Karpas-422 (cell line): ENCODE results near the gene TCP11L1. TPM values are rescaled to one million over a fixed set of nuclear protein-coding genes. Genes with fewer than 3 reads are reported as not detected.
"Not testable (repeated sequence)": the region's sequence is repeated elsewhere in the genome, so short reads cannot be mapped to it uniquely, and the experiment has no call there.

Source experiments
- DNase-seq: peaks from one replicate; pipeline ENCODE4 v3.0.0-alpha.2; 2015
- H2AFZ ChIP-seq: fragments of 200-600 bp; sonication (generic); 2 replicates; pipeline ENCODE4 v1.6.1; 2014; ENCODE audit warnings: antibody characterized with exemption, low read length, mixed read lengths
- H3K27ac ChIP-seq: fragments of 200-600 bp; sonication (generic); 2 replicates; pipeline ENCODE4 v1.5.1; 2014; ENCODE audit warnings: mild to moderate bottlenecking, low read length, moderate library complexity
- H3K27me3 ChIP-seq: fragments of 200-600 bp; sonication (generic); 2 replicates; pipeline ENCODE4 v1.6.1; 2014; ENCODE audit warnings: low read length, mixed read lengths
- H3K36me3 ChIP-seq: fragments of 200-600 bp; sonication (generic); 2 replicates; pipeline ENCODE4 v1.6.1; 2014; ENCODE audit warnings: low read length, mixed read lengths; ENCODE audit not compliant: insufficient read depth
- H3K4me1 ChIP-seq: fragments of 200-600 bp; sonication (generic); 2 replicates; pipeline ENCODE4 v1.6.1; 2014; ENCODE audit warnings: mild to moderate bottlenecking, low read length, mixed read lengths
- H3K4me2 ChIP-seq: fragments of 200-600 bp; sonication (generic); 2 replicates; pipeline ENCODE4 v1.6.1; 2014; ENCODE audit warnings: low read length, low read depth, mild to moderate bottlenecking; ENCODE audit not compliant: poor library complexity, severe bottlenecking
- H3K4me3 ChIP-seq: fragments of 200-600 bp; sonication (generic); 2 replicates; pipeline ENCODE4 v1.5.1; 2014; ENCODE audit warnings: mild to moderate bottlenecking, antibody characterized with exemption, low read length, mixed read lengths
- H3K79me2 ChIP-seq: fragments of 200-600 bp; sonication (generic); 2 replicates; pipeline ENCODE4 v1.6.1; 2014; ENCODE audit warnings: mild to moderate bottlenecking, low read length, mixed read lengths
- H3K9ac ChIP-seq: fragments of 200-600 bp; sonication (generic); 2 replicates; pipeline ENCODE4 v1.6.0; 2014; ENCODE audit warnings: low read length
- H3K9me2 ChIP-seq: fragments of 200-600 bp; sonication (generic), shearing (Covaris generic); replicated peaks from 2 replicates; pipeline ENCODE4 v1.6.0; 2014; ENCODE audit warnings: mild to moderate bottlenecking, low read length, moderate library complexity; ENCODE audit not compliant: insufficient read depth
- H3K9me3 ChIP-seq: fragments of 300-700, 200-600 bp; sonication (generic); 2 replicates; pipeline ENCODE4 v1.6.1; 2014; ENCODE audit warnings: low read length, mixed read lengths
- H4K20me1 ChIP-seq: fragments of 200-600 bp; sonication (generic); 2 replicates; pipeline ENCODE4 v1.6.1; 2014; ENCODE audit warnings: mild to moderate bottlenecking, antibody characterized with exemption, low read length, low read depth; ENCODE audit not compliant: insufficient read depth
- total RNA-seq: library from RNA; depleted of rRNA; stranded (reverse); fragments of >200 nt; shearing (Covaris generic); gene quantifications from 2 replicates; pipeline ENCODE4 v1.2.3, GENCODE V29; 2014; ENCODE audit warnings: low replicate concordance

The TCP11L1 gene
- total RNA-seq, 1 experiment from 2014 or later = 20.9 TPM

DNA sequence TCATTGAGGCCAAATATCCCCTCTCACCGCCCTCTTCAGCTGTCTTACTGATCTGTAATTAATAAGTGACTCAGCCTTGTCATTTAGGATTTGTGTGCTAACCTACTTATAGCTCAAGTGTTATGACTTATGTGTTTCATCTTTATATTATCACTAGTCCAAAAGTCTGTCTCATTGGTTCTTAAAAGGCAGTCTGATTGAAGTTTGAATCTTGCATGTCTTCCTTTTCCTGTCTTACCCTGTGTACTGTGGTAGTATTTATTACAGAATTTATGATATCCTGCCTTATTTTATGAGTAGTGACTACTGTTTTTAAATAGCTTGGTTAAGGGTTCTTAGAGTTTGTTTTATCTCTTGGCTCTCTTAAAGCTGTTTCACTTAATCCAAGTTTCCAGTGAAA lies 17.4 kb upstream of the TCP11L1 start:
- Histone ChIP-seq H3K36me3 (no peaks in the 10 kb centered on the region), H3K9me2 (no peaks in the 10 kb centered on the region), H3K4me2 (no peak overlapping the region), H3K79me2 (no peaks in the 10 kb centered on the region), H3K27ac (no peak overlapping the region), H2AFZ (no peak overlapping the region), H3K27me3 (no peaks in the 10 kb centered on the region), H3K9ac (no peak overlapping the region), H3K4me1 (peaks cover 10% of the 10 kb centered on the region), H3K4me3 (no peak overlapping the region), H3K9me3 (no peaks in the 10 kb centered on the region), H4K20me1 (no peaks in the 10 kb centered on the region)
- no peak for DNase-seq

DNA sequence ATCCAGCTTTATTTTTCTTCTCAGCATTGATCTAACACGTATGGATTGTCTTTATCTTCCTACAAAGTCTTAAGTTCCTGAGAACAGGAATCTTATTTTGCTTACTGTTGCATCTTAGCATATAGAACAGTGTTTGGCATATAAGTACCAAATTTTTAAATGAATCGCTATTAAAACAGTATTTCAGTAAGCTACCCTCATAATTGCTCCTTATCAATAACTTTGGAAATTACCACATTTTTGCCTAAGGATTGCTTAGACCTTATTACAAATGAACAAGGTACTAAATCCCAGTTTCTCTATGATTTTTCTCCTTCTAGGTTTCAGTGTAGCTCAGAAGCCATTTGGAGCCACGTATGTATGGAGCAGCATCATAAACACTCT lies 14.0 kb upstream of the TCP11L1 start:
- Histone ChIP-seq H4K20me1 (no peaks in the 10 kb centered on the region), H3K27me3 (no peaks in the 10 kb centered on the region), H3K4me2 (no peak overlapping the region), H3K4me3 (no peak overlapping the region), H3K79me2 (no peaks in the 10 kb centered on the region), H3K4me1 (peaks cover 5% of the 10 kb centered on the region), H3K9me3 (no peaks in the 10 kb centered on the region), H3K36me3 (no peaks in the 10 kb centered on the region), H3K9me2 (no peaks in the 10 kb centered on the region), H2AFZ (no peak overlapping the region), H3K27ac (no peak overlapping the region), H3K9ac (no peak overlapping the region)
- no peak for DNase-seq

DNA sequence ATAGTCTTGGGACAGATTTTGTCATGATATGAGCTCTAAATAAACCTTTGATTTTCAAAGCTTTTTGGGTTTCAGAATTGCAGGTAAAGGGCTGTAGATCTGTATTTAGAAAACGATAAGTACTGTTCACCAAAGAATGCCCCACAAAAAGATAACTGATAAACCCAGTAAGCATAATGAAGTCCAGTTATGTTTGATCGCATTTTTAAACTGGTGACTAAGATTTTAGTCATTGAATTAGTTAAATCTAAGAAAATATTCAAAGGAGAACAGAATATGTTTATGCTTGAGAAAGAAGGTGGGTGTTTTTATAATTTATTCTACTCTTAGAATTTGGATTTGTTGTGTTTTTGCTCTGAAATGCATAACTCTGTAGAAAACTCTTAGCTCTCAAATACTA lies 12.1 kb upstream of the TCP11L1 start:
- Histone ChIP-seq H3K4me3 (no peak overlapping the region), H3K4me2 (no peak overlapping the region), H3K79me2 (no peaks in the 10 kb centered on the region), H3K9me2 (no peaks in the 10 kb centered on the region), H3K27me3 (no peaks in the 10 kb centered on the region), H2AFZ (no peak overlapping the region), H3K4me1 (peaks cover 5% of the 10 kb centered on the region), H3K9ac (no peak overlapping the region), H3K9me3 (no peaks in the 10 kb centered on the region), H4K20me1 (no peaks in the 10 kb centered on the region), H3K27ac (no peak overlapping the region), H3K36me3 (no peaks in the 10 kb centered on the region)
- no peak for DNase-seq

- Histone ChIP-seq H3K4me3 (no peak overlapping the region), H3K36me3 (no peaks in the 10 kb centered on the region), H3K27ac (no peak overlapping the region), H2AFZ (no peak overlapping the region), H3K27me3 (no peaks in the 10 kb centered on the region), H3K4me1 (peaks cover 5% of the 10 kb centered on the region), H4K20me1 (no peaks in the 10 kb centered on the region), H3K9ac (no peak overlapping the region), H3K4me2 (no peak overlapping the region), H3K9me2 (no peaks in the 10 kb centered on the region), H3K9me3 (no peaks in the 10 kb centered on the region), H3K79me2 (no peaks in the 10 kb centered on the region)
- no peak for DNase-seq
These were observed 11.4 kb upstream of the TCP11L1 start for GRCh38 chr11:33027846-33028536.

DNA sequence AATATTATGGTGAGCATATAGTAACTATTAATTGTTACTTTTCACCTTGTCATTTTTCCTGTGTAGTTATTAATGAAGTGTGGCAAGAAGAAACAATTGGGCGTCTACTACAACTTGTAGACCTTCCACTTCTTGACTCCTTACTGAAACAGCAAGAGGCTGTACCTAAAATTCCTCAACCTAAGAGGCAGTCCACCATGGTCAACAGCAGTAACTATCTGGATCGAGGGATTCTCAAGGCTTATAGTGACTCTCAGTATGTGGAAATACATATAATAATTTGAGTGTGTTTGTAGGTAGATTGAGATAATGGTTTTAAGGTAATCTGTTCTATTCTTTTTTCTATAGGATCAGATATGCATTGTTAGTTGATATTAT lies 10.8 kb upstream of the TCP11L1 start:
- no peak overlapping the region for H3K4me2 ChIP-seq
- no peaks in the 10 kb centered on the region for H3K79me2 ChIP-seq
- H3K9me3 ChIP-seq = no peaks in the 10 kb centered on the region
- no peaks in the 10 kb centered on the region for H3K36me3 ChIP-seq
- H4K20me1 ChIP-seq = no peaks in the 10 kb centered on the region
- no peak overlapping the region for H3K27ac ChIP-seq
- DNase-seq = no peak
- no peaks in the 10 kb centered on the region for H3K27me3 ChIP-seq
- no peak overlapping the region for H3K4me3 ChIP-seq
- H3K4me1 ChIP-seq = peaks cover 5% of the 10 kb centered on the region
- H3K9ac ChIP-seq = no peak overlapping the region
- no peaks in the 10 kb centered on the region for H3K9me2 ChIP-seq
- H2AFZ ChIP-seq = no peak overlapping the region

DNA sequence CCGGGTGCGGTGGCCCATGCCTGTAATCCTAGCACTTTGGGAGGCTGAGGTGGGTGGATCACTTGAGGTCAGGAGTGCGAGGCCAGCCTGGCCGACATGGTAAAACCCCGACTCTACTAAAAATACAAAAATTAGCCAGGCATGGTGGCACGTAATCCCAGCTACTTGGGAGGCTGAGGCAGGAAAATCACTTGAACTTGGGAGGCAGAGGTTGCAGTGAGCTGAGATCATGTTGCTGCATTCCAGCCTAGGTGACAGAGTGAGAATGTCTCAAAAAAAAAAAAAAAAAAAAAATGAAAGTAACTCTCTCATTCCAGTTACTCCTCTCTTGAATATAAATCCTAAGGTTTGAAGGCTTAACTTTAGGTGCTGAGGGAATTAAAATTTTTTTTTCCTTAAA lies 10.2 kb upstream of the TCP11L1 start:
- not testable (repeated sequence) for H2AFZ ChIP-seq, H3K9me3 ChIP-seq, H3K36me3 ChIP-seq, H3K79me2 ChIP-seq, H3K9ac ChIP-seq, H3K4me2 ChIP-seq, H4K20me1 ChIP-seq, H3K27ac ChIP-seq, H3K4me3 ChIP-seq, H3K9me2 ChIP-seq, H3K27me3 ChIP-seq, DNase-seq, H3K4me1 ChIP-seq

DNA sequence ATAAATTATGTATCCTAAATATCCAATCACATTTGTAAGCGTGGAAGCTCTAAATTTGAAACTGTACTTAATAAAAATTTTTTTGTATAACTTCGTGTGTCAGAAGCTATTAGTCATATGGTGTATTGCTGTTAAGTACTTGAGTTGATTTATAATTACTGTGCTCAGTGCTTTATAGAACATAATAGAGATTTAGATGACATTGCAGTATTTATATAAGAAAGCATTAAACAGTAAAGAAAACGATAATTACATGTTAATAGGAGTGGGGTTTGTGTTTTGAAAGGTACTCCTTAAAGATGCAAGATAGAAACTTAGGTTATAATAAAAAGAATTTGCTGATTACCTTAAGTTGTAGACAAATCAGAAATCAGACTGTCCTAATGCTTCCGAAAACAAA lies 5.9 kb upstream of the TCP11L1 start:
- Histone ChIP-seq H3K27me3 (no peaks in the 10 kb centered on the region), H3K9me2 (no peaks in the 10 kb centered on the region), H3K79me2 (no peaks in the 10 kb centered on the region)

DNA sequence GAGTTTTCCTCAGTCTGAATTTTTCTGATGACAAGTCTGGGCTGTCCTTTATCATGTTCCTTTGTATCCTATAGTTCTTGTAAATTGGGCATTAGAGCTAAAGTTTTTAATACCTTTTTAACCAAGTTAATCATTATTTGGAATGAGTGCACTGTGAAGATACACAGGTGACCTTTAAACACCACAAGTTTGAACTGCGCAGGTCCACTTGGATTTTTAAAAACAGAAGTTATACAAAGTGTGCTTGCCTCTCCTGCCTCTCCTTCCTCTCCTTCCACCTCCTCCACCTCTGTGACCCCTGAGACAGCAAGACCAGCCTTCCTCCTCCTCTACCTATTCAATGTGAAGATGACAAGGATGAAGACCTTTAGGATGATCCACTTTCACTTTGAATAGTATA lies 4.4 kb upstream of the TCP11L1 start:
- no peaks in the 10 kb centered on the region for H3K27me3 ChIP-seq
- no peaks in the 10 kb centered on the region for H3K79me2 ChIP-seq
- no peaks in the 10 kb centered on the region for H3K9me3 ChIP-seq
- H4K20me1 ChIP-seq = no peaks in the 10 kb centered on the region
- no peaks in the 10 kb centered on the region for H3K9me2 ChIP-seq
- DNase-seq = no peak
- no peak overlapping the region for H3K27ac ChIP-seq
- peaks cover 20% of the 10 kb centered on the region for H3K4me1 ChIP-seq
- no peak overlapping the region for H3K9ac ChIP-seq
- no peak overlapping the region for H3K4me3 ChIP-seq
- no peak overlapping the region for H3K4me2 ChIP-seq
- H2AFZ ChIP-seq = no peak overlapping the region
- no peaks in the 10 kb centered on the region for H3K36me3 ChIP-seq

More for the DNA sequence above, 5.9 kb upstream of the TCP11L1 start:
- H3K4me3 ChIP-seq = no peak overlapping the region
- no peaks in the 10 kb centered on the region for H4K20me1 ChIP-seq
- H2AFZ ChIP-seq = no peak overlapping the region
- H3K27ac ChIP-seq = no peak overlapping the region
- no peaks in the 10 kb centered on the region for H3K9me3 ChIP-seq
- no peak overlapping the region for H3K9ac ChIP-seq
- H3K36me3 ChIP-seq = no peaks in the 10 kb centered on the region
- peaks cover 13% of the 10 kb centered on the region for H3K4me1 ChIP-seq
- no peak for DNase-seq
- no peak overlapping the region for H3K4me2 ChIP-seq
